IPS DF 4.7 (cell line): ENCODE measurements around the gene ATP6AP2.
"Not testable (repeated sequence)": the region's sequence is repeated elsewhere in the genome, so short reads cannot be mapped to it uniquely, and the experiment has no call there.

Source experiments
- DNase-seq: peaks from one replicate; pipeline ENCODE4 v3.0.0-alpha.2; 2013; ENCODE audit warnings: low spot score; ENCODE audit errors: extremely low read depth

Gene ATP6AP2

GRCh38 chrX:40575411-40575810, 5.4 kb upstream of the ATP6AP2 start:
- not testable (repeated sequence) for DNase-seq

GRCh38 chrX:40576291-40576690, 4.5 kb upstream of the ATP6AP2 start:
- DNase-seq = no peak

GRCh38 chrX:40578039-40578695, 2.6 kb upstream of the ATP6AP2 start:
- DNase-seq = no peak

GRCh38 chrX:40579141-40579540, 1.6 kb upstream of the ATP6AP2 start:
- DNase-seq = no peak

- no peak for DNase-seq
Observed at GRCh38 chrX:40579900-40580536, 752 bp upstream of the ATP6AP2 start.

- no peak for DNase-seq
Observed at GRCh38 chrX:40581336-40581920, 658 bp downstream of the ATP6AP2 start.

GRCh38 chrX:40582178-40582577, 1.4 kb downstream of the ATP6AP2 start:
- not testable (repeated sequence) for DNase-seq

GRCh38 chrX:40582811-40583210, 2.0 kb downstream of the ATP6AP2 start:
- DNase-seq = no peak

GRCh38 chrX:40587623-40588022, 6.9 kb downstream of the ATP6AP2 start:
- not testable (repeated sequence) for DNase-seq

- not testable (repeated sequence) for DNase-seq
Observed at GRCh38 chrX:40589616-40590321, 9.0 kb downstream of the ATP6AP2 start.

GRCh38 chrX:40603446-40603845, 22.7 kb downstream of the ATP6AP2 start:
- DNase-seq = no peak

- DNase-seq = no peak
Observed at GRCh38 chrX:40607381-40607780, 26.6 kb downstream of the ATP6AP2 start.

GRCh38 chrX:40612511-40612910, 31.7 kb downstream of the ATP6AP2 start:
- DNase-seq = no peak

- DNase-seq = no peak
Observed at GRCh38 chrX:40615976-40616375, 35.2 kb downstream of the ATP6AP2 start.

GRCh38 chrX:40617566-40617965, 36.8 kb downstream of the ATP6AP2 start:
- DNase-seq = no peak

GRCh38 chrX:40622479-40623138, 41.8 kb downstream of the ATP6AP2 start:
- no peak for DNase-seq

- no peak for DNase-seq
Observed at GRCh38 chrX:40623139-40623536, 42.4 kb downstream of the ATP6AP2 start, which contains the start of gene MPC1L. Gene MPC1L, plus strand, starts transcription at chrX:40623428. Its CDS starts 138 bp downstream, at chrX:40623566.

GRCh38 chrX:40623665-40624064, 42.9 kb downstream of the ATP6AP2 start:
- DNase-seq = no peak

- DNase-seq = no peak
Observed at GRCh38 chrX:40625294-40625693, 44.5 kb downstream of the ATP6AP2 start.

- DNase-seq = no peak
Observed at GRCh38 chrX:40628506-40628905, 47.7 kb downstream of the ATP6AP2 start.

- DNase-seq = no peak
Observed at GRCh38 chrX:40632199-40632598, 51.4 kb downstream of the ATP6AP2 start.

GRCh38 chrX:40637687-40638086, 56.9 kb downstream of the ATP6AP2 start:
- DNase-seq = no peak
